ENCODE measurements around the gene LRRC3.

- no peak for TF ChIP-seq POLR2A (IDR thresholded peaks at IDR 0.05)
- TF ChIP-seq CTCF (IDR thresholded peaks at IDR 0.05) = no peak
Observed at GRCh38 chr21:44442266-44443125, 12.8 kb upstream of the LRRC3 start.

Data from esophagus squamous epithelium (tissue), 4 donors.